ENCODE results near the gene VCAN. TPM values are rescaled to one million over a fixed set of nuclear protein-coding genes. Genes with fewer than 3 reads are reported as not detected.

The VCAN gene
- total RNA-seq, 1 experiment from 2014 or later = 0.72 TPM

GRCh38 chr5:83472213-83472507, 616 bp downstream of the VCAN start:
- Histone ChIP-seq H3K36me3 (ENCODE audit: control insufficient read depth, insufficient read depth, low read length) (no peaks in the 10 kb centered on the region; the same call in none of the 2 replicates), H3K27me3 (ENCODE audit: control insufficient read depth, insufficient read depth, low read length) (peaks cover 59% of the 10 kb centered on the region), H3K4me1 (ENCODE audit: control insufficient read depth, insufficient read depth, low read length) (peaks cover 9% of the 10 kb centered on the region), H3K4me3 (ENCODE audit: low read depth in 2 of 2, low read length in 2 of 2) (peak overlapping the region; percentile 49 to 76), H3K27ac (ENCODE audit: low read length) (no peak overlapping the region), H3K9me3 (ENCODE audit: control insufficient read depth, insufficient read depth, low read depth, low read length) (no peaks in the 10 kb centered on the region)
- DNase-seq (ENCODE audit: low read depth, low spot score) (no peak), ATAC-seq (no peak)
- CTCF ChIA-PET = no interaction called here
- TF ChIP-seq POLR2AphosphoS5 (IDR thresholded peaks at IDR 0.05; ENCODE audit: low read depth, low read length) = no peak
- TF ChIP-seq SIN3A (IDR thresholded peaks at IDR 0.05; ENCODE audit: borderline replicate concordance, insufficient read depth, low read depth, low read length) = no peak
- POLR2A ChIA-PET = interaction anchor here (0.6 kb wide), 1 partner anchor 53 kb away, joined by 4 read pairs; no protein-coding TSS in a partner anchor
- BruUV-seq (replicated peaks) = no TSS peak
- in situ Hi-C loops (cut with HindIII; ENCODE audit: low pct_unique_long_range_greater_than_20kb, low sequenced_read_pairs) (no loop called here), intact Hi-C loops (cut with micrococcal nuclease; ENCODE audit: unreplicated experiment) (loop anchor here (2.0 to 10.0 kb wide), 4 partner anchors 395 to 1121 kb away; partner anchors contain the start of genes TMEM167A and XRCC4)

DNA sequence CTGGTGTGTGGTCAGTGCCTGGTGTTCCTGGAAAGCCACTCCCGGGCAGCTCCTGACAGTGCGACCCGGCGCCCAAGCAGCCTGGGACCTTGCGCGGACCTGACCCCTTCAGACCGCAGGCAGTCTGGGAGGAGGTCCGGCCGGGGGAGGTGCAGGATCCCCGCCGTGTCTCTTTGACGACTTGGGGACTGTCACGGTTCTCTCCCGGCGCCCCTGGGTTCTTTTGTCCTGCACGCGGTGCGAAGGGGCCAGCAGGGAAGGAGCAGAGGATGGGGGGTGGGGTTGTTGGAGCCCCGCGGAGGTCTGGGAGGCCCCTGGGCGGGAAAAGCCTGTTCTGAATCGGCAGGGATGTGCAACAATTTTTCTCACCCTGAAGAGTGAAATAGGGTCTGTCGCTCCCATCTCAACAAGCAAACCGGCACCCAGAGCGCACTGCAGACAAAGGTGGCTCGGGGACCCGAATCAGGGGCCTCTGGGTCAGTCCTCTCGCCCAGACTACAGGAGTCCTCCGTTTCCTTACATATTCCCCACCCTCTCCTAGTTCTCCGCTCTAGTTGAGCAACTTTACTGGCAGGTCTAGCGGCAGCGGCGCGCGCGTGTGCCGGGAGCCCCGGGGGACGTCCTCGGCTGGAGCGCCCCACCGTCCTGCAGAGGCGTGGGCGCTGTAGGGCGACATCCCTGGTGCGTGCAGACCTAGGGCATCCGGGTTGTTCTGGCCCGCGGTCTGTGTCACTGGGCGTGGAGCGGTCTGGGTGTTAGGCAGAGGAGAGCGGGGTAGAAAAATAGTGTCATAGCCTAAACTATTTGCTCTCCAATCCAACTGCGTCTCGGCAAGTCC, 1.2 kb downstream of the VCAN start:
- no TSS peak for BruUV-seq (replicated peaks)
- Histone ChIP-seq H3K27ac (ENCODE audit: low read length) (no peak overlapping the region), H3K4me1 (ENCODE audit: control insufficient read depth, insufficient read depth, low read length) (peaks cover 9% of the 10 kb centered on the region), H3K36me3 (ENCODE audit: control insufficient read depth, insufficient read depth, low read length) (no peaks in the 10 kb centered on the region; the same call in none of the 2 replicates), H3K27me3 (ENCODE audit: control insufficient read depth, insufficient read depth, low read length) (peaks cover 55% of the 10 kb centered on the region), H3K4me3 (ENCODE audit: low read depth in 2 of 2, low read length in 2 of 2) (peak overlapping the region; percentile 49 to 76), H3K9me3 (ENCODE audit: control insufficient read depth, insufficient read depth, low read depth, low read length) (no peaks in the 10 kb centered on the region)
- DNase-seq (ENCODE audit: low read depth, low spot score) = no peak
- in situ Hi-C loops (cut with HindIII; ENCODE audit: low pct_unique_long_range_greater_than_20kb, low sequenced_read_pairs) = no loop called here
- ATAC-seq = peak; percentile 67
- POLR2A ChIA-PET = interaction anchor here (0.6 kb wide), 2 partner anchors 53 to 338 kb away, joined by 4 to 6 read pairs; no protein-coding TSS in a partner anchor
- TF ChIP-seq SIN3A (IDR thresholded peaks at IDR 0.05; ENCODE audit: borderline replicate concordance, insufficient read depth, low read depth, low read length) (no peak), POLR2AphosphoS5 (IDR thresholded peaks at IDR 0.05; ENCODE audit: low read depth, low read length) (no peak), TCF7L2 (IDR thresholded peaks at IDR 0.05; ENCODE audit: low read depth, low read length) (no peak)
- TF ChIP-seq, protein P1, sequence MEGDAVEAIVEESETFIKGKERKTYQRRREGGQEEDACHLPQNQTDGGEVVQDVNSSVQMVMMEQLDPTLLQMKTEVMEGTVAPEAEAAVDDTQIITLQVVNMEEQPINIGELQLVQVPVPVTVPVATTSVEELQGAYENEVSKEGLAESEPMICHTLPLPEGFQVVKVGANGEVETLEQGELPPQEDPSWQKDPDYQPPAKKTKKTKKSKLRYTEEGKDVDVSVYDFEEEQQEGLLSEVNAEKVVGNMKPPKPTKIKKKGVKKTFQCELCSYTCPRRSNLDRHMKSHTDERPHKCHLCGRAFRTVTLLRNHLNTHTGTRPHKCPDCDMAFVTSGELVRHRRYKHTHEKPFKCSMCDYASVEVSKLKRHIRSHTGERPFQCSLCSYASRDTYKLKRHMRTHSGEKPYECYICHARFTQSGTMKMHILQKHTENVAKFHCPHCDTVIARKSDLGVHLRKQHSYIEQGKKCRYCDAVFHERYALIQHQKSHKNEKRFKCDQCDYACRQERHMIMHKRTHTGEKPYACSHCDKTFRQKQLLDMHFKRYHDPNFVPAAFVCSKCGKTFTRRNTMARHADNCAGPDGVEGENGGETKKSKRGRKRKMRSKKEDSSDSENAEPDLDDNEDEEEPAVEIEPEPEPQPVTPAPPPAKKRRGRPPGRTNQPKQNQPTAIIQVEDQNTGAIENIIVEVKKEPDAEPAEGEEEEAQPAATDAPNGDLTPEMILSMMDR (IDR thresholded peaks at IDR 0.05) = no peak
- TF ChIP-seq, protein P2, sequence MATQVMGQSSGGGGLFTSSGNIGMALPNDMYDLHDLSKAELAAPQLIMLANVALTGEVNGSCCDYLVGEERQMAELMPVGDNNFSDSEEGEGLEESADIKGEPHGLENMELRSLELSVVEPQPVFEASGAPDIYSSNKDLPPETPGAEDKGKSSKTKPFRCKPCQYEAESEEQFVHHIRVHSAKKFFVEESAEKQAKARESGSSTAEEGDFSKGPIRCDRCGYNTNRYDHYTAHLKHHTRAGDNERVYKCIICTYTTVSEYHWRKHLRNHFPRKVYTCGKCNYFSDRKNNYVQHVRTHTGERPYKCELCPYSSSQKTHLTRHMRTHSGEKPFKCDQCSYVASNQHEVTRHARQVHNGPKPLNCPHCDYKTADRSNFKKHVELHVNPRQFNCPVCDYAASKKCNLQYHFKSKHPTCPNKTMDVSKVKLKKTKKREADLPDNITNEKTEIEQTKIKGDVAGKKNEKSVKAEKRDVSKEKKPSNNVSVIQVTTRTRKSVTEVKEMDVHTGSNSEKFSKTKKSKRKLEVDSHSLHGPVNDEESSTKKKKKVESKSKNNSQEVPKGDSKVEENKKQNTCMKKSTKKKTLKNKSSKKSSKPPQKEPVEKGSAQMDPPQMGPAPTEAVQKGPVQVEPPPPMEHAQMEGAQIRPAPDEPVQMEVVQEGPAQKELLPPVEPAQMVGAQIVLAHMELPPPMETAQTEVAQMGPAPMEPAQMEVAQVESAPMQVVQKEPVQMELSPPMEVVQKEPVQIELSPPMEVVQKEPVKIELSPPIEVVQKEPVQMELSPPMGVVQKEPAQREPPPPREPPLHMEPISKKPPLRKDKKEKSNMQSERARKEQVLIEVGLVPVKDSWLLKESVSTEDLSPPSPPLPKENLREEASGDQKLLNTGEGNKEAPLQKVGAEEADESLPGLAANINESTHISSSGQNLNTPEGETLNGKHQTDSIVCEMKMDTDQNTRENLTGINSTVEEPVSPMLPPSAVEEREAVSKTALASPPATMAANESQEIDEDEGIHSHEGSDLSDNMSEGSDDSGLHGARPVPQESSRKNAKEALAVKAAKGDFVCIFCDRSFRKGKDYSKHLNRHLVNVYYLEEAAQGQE (IDR thresholded peaks at IDR 0.05; ENCODE audit: insufficient read depth in 1 of 2, low read depth in 2 of 2, low read length in 1 of 2) = no peak
- intact Hi-C loops (cut with micrococcal nuclease; ENCODE audit: unreplicated experiment) = loop anchor here (2.0 to 10.0 kb wide), 4 partner anchors 395 to 1122 kb away; partner anchors contain the start of genes TMEM167A and XRCC4
- CTCF ChIA-PET = no interaction called here
